ENCODE measurements around the gene ERBB4. TPM values are rescaled to one million over a fixed set of nuclear protein-coding genes. Genes with fewer than 3 reads are reported as not detected.

Gene ERBB4
- total RNA-seq, 3 donors from 2014 or later = 1.6 to 53.1 (median 18.4) TPM

- no peaks in the 10 kb centered on the region for H3K4me1 ChIP-seq
- intact Hi-C loops (cut with DNase I; ENCODE audit: low total_unique reads) = no loop called here
- H3K4me3 ChIP-seq = no peak overlapping the region
- H3K9me3 ChIP-seq = no peaks in the 10 kb centered on the region
- no peaks in the 10 kb centered on the region for H3K36me3 ChIP-seq
- H3K27ac ChIP-seq = no peak overlapping the region
- no peaks in the 10 kb centered on the region for H3K27me3 ChIP-seq
- TF ChIP-seq POLR2A (IDR thresholded peaks at IDR 0.05) (no peak), POLR2AphosphoS5 (IDR thresholded peaks at IDR 0.05) (no peak), CTCF (IDR thresholded peaks at IDR 0.05) (no peak)
- DNase-seq (ENCODE audit: low spot score in 2 of 2) = no peak
Measured at GRCh38 chr2:211836409-211836808, 702.2 kb downstream of the ERBB4 start.

GRCh38 chr2:211835695-211836094 lies 702.9 kb downstream of the ERBB4 start:
- H3K36me3 ChIP-seq = no peaks in the 10 kb centered on the region
- no peaks in the 10 kb centered on the region for H3K9me3 ChIP-seq
- no peak overlapping the region for H3K4me3 ChIP-seq
- no peak for TF ChIP-seq CTCF (IDR thresholded peaks at IDR 0.05)
- TF ChIP-seq POLR2A (IDR thresholded peaks at IDR 0.05) = no peak
- no peak for TF ChIP-seq POLR2AphosphoS5 (IDR thresholded peaks at IDR 0.05)
- DNase-seq (ENCODE audit: low spot score in 2 of 2) = no peak
- H3K27me3 ChIP-seq = no peaks in the 10 kb centered on the region
- no peaks in the 10 kb centered on the region for H3K4me1 ChIP-seq
- intact Hi-C loops (cut with DNase I; ENCODE audit: low total_unique reads) = no loop called here
- H3K27ac ChIP-seq = no peak overlapping the region

GRCh38 chr2:211833582-211834279 lies 704.9 kb downstream of the ERBB4 start:
- Histone ChIP-seq H3K4me1 (no peaks in the 10 kb centered on the region), H3K27ac (no peak overlapping the region), H3K4me3 (no peak overlapping the region), H3K9me3 (no peaks in the 10 kb centered on the region), H3K27me3 (no peaks in the 10 kb centered on the region), H3K36me3 (no peaks in the 10 kb centered on the region)
- intact Hi-C loops (cut with DNase I; ENCODE audit: low total_unique reads) = no loop called here
- TF ChIP-seq POLR2AphosphoS5 (IDR thresholded peaks at IDR 0.05) (no peak), CTCF (IDR thresholded peaks at IDR 0.05) (no peak), POLR2A (IDR thresholded peaks at IDR 0.05) (no peak)
- DNase-seq (ENCODE audit: low spot score in 2 of 2) = no peak

- intact Hi-C loops (cut with DNase I; ENCODE audit: low total_unique reads) = no loop called here
- no peak overlapping the region for H3K27ac ChIP-seq
- H3K4me1 ChIP-seq = no peaks in the 10 kb centered on the region
- no peaks in the 10 kb centered on the region for H3K36me3 ChIP-seq
- no peak for DNase-seq (ENCODE audit: low spot score in 2 of 2)
- TF ChIP-seq POLR2A (IDR thresholded peaks at IDR 0.05) = no peak
- TF ChIP-seq CTCF (IDR thresholded peaks at IDR 0.05) = no peak
- no peak for TF ChIP-seq POLR2AphosphoS5 (IDR thresholded peaks at IDR 0.05)
- no peak overlapping the region for H3K4me3 ChIP-seq
- H3K9me3 ChIP-seq = no peaks in the 10 kb centered on the region
- H3K27me3 ChIP-seq = no peaks in the 10 kb centered on the region
Measured at GRCh38 chr2:211829725-211830124, 708.9 kb downstream of the ERBB4 start.

- Histone ChIP-seq H3K4me1 (no peaks in the 10 kb centered on the region), H3K27me3 (no peaks in the 10 kb centered on the region)
Measured at GRCh38 chr2:211823886-211824479, 714.6 kb downstream of the ERBB4 start.

More at GRCh38 chr2:211823886-211824479, 714.6 kb downstream of the ERBB4 start:
- TF ChIP-seq CTCF (IDR thresholded peaks at IDR 0.05) (no peak), POLR2AphosphoS5 (IDR thresholded peaks at IDR 0.05) (no peak), POLR2A (IDR thresholded peaks at IDR 0.05) (no peak)
- no peak for DNase-seq (ENCODE audit: low spot score in 2 of 2)
- intact Hi-C loops (cut with DNase I; ENCODE audit: low total_unique reads) = no loop called here
- Histone ChIP-seq H3K27ac (no peak overlapping the region), H3K9me3 (peaks cover 0 to 7% of the 10 kb centered on the region in 2 donors), H3K36me3 (no peaks in the 10 kb centered on the region), H3K4me3 (no peak overlapping the region)

Measured in breast epithelium (tissue), 4 donors.